ENCODE data around the gene ZNF789.

GRCh38 chr7:99457050-99457649, 15.5 kb upstream of the ZNF789 start:
- no peak for TF ChIP-seq POLR2A (IDR thresholded peaks at IDR 0.05)
- no peak for TF ChIP-seq POLR2AphosphoS5 (IDR thresholded peaks at IDR 0.05; ENCODE audit: insufficient read depth in 1 of 2, low read depth in 1 of 2)

Measured in vagina (tissue), 2 donors.